ENCODE measurements around the gene AHCYL2.

The AHCYL2 gene

DNA sequence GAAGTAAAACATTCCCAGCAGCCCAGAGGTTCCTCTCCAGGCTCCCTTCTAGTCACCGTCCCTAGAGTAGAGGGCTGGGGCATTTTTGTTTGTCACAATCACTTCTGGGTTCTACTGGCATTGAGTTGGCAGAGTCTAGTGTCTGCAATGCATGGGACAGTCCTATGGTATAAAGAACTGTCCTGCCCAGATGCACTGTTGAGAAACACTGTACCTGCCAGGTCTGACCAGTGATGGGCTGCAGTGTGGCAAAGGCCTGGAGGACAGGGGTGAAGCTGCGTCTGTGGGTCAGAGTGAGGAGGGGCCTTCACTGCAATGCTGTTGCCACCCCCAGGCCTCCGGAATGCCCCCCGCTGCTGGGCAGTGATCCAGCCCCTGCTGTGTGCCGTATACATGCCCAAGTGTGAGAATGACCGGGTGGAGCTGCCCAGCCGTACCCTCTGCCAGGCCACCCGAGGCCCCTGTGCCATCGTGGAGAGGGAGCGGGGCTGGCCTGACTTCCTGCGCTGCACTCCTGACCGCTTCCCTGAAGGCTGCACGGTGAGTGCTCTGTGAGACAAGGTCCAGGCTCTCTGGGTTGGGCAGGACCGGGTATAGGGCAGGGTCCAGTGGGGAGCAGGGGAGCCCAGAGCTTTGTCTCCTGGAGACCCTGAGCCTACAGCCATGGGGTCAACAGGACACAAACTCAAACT, 21.6 kb upstream of the AHCYL2 start:
- H3K27ac ChIP-seq (replicated peaks): no peak overlapping the region
- H3K4me3 ChIP-seq (replicated peaks; ENCODE audit: insufficient read depth, low read length): no peak overlapping the region
- DNase-seq (ENCODE audit: low read depth in 1 of 2, low spot score in 1 of 2): no peak
- no peaks in the 10 kb centered on the region for H3K27me3 ChIP-seq (ENCODE audit: insufficient read depth, poor library complexity, severe bottlenecking)
- TF ChIP-seq, protein P1, sequence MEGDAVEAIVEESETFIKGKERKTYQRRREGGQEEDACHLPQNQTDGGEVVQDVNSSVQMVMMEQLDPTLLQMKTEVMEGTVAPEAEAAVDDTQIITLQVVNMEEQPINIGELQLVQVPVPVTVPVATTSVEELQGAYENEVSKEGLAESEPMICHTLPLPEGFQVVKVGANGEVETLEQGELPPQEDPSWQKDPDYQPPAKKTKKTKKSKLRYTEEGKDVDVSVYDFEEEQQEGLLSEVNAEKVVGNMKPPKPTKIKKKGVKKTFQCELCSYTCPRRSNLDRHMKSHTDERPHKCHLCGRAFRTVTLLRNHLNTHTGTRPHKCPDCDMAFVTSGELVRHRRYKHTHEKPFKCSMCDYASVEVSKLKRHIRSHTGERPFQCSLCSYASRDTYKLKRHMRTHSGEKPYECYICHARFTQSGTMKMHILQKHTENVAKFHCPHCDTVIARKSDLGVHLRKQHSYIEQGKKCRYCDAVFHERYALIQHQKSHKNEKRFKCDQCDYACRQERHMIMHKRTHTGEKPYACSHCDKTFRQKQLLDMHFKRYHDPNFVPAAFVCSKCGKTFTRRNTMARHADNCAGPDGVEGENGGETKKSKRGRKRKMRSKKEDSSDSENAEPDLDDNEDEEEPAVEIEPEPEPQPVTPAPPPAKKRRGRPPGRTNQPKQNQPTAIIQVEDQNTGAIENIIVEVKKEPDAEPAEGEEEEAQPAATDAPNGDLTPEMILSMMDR (IDR thresholded peaks at IDR 0.05; ENCODE audit: insufficient read depth, low read length): no peak
- no peak for TF ChIP-seq GABPA (IDR thresholded peaks at IDR 0.05; ENCODE audit: low read depth)

DNA sequence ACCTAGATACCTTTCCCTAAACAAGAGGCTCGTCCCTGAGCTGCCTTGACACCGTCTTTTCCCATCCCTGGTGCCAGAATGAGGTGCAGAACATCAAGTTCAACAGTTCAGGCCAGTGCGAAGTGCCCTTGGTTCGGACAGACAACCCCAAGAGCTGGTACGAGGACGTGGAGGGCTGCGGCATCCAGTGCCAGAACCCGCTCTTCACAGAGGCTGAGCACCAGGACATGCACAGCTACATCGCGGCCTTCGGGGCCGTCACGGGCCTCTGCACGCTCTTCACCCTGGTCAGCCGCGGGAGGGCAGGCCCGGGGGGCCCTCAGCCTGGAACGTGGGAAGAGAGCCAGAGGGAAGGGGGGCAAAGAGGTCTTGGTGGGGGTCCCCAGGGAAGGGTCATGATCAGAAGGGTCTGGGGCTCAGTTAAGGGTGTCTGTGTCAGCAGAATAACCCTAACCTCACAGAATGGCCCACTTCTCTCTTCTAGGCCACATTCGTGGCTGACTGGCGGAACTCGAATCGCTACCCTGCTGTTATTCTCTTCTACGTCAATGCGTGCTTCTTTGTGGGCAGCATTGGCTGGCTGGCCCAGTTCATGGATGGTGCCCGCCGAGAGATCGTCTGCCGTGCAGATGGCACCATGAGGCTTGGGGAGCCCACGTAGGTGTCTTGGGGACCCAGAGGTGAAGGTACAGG, 19.6 kb upstream of the AHCYL2 start:
- peaks cover 3% of the 10 kb centered on the region for H3K27me3 ChIP-seq (ENCODE audit: insufficient read depth, poor library complexity, severe bottlenecking)
- no peak for DNase-seq (ENCODE audit: low read depth in 1 of 2, low spot score in 1 of 2)
- no peak overlapping the region for H3K27ac ChIP-seq (replicated peaks)
- H3K4me3 ChIP-seq (replicated peaks; ENCODE audit: insufficient read depth, low read length): no peak overlapping the region
- TF ChIP-seq, protein P2, sequence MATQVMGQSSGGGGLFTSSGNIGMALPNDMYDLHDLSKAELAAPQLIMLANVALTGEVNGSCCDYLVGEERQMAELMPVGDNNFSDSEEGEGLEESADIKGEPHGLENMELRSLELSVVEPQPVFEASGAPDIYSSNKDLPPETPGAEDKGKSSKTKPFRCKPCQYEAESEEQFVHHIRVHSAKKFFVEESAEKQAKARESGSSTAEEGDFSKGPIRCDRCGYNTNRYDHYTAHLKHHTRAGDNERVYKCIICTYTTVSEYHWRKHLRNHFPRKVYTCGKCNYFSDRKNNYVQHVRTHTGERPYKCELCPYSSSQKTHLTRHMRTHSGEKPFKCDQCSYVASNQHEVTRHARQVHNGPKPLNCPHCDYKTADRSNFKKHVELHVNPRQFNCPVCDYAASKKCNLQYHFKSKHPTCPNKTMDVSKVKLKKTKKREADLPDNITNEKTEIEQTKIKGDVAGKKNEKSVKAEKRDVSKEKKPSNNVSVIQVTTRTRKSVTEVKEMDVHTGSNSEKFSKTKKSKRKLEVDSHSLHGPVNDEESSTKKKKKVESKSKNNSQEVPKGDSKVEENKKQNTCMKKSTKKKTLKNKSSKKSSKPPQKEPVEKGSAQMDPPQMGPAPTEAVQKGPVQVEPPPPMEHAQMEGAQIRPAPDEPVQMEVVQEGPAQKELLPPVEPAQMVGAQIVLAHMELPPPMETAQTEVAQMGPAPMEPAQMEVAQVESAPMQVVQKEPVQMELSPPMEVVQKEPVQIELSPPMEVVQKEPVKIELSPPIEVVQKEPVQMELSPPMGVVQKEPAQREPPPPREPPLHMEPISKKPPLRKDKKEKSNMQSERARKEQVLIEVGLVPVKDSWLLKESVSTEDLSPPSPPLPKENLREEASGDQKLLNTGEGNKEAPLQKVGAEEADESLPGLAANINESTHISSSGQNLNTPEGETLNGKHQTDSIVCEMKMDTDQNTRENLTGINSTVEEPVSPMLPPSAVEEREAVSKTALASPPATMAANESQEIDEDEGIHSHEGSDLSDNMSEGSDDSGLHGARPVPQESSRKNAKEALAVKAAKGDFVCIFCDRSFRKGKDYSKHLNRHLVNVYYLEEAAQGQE (IDR thresholded peaks at IDR 0.05; ENCODE audit: insufficient replicate concordance, low read depth): no peak
- TF ChIP-seq, protein P1 (IDR thresholded peaks at IDR 0.05; ENCODE audit: insufficient read depth, low read length): no peak
- TF ChIP-seq POLR2AphosphoS5 (IDR thresholded peaks at IDR 0.05; ENCODE audit: low read depth) (no peak), GABPA (IDR thresholded peaks at IDR 0.05; ENCODE audit: low read depth) (no peak), SPI1 (IDR thresholded peaks at IDR 0.05; ENCODE audit: borderline replicate concordance, low read depth) (no peak)

DNA sequence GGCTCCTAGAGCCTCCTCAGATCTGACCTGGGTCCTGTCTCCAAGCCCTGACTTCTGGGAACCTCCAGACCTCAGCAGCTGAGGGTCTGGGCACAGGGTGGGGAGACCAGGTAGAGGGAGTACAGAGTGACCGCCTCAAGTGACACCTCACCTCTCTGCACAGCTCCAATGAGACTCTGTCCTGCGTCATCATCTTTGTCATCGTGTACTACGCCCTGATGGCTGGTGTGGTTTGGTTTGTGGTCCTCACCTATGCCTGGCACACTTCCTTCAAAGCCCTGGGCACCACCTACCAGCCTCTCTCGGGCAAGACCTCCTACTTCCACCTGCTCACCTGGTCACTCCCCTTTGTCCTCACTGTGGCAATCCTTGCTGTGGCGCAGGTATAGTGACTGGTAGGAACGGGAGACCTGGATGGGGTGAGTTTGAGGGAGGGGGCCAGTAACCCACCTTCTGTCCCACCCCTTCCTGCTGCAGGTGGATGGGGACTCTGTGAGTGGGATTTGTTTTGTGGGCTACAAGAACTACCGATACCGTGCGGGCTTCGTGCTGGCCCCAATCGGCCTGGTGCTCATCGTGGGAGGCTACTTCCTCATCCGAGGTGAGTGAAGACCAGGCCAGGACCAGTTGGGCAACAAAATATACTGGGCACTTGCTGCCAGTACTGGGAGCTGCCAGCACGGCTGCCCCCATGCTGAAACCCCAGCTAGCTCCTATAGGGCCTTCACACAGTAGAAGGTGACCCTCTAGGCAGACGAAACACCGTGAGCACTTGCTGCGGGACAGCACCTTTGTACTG, 18.6 kb upstream of the AHCYL2 start:
- DNase-seq (ENCODE audit: low read depth in 1 of 2, low spot score in 1 of 2): no peak
- Histone ChIP-seq H3K4me3 (replicated peaks; ENCODE audit: insufficient read depth, low read length) (no peak overlapping the region), H3K27ac (replicated peaks) (no peak overlapping the region), H3K27me3 (ENCODE audit: insufficient read depth, poor library complexity, severe bottlenecking) (peaks cover 3% of the 10 kb centered on the region)
- TF ChIP-seq, protein P1 (IDR thresholded peaks at IDR 0.05; ENCODE audit: insufficient read depth, low read length): no peak
- TF ChIP-seq GABPA (IDR thresholded peaks at IDR 0.05; ENCODE audit: low read depth): no peak
- TF ChIP-seq, protein P2 (IDR thresholded peaks at IDR 0.05; ENCODE audit: insufficient replicate concordance, low read depth): no peak
- TF ChIP-seq POLR2AphosphoS5 (IDR thresholded peaks at IDR 0.05; ENCODE audit: low read depth): no peak
- no peak for TF ChIP-seq SPI1 (IDR thresholded peaks at IDR 0.05; ENCODE audit: borderline replicate concordance, low read depth)
